Activated CD4-positive, CD25-positive, alpha-beta regulatory T cell treated with anti-CD3 and anti-CD28 coated beads, Interleukin-2, amount 50 U/mL, for 16 hours (primary cell): ENCODE results near the gene EXOC3L2.

Source experiments
- DNase-seq: peaks from one replicate; pipeline ENCODE4 v3.0.0-alpha.2; 2020; ENCODE audit warnings: low read depth, low spot score

EXOC3L2 gene

GRCh38 chr19:45218911-45219743 is 26.1 kb downstream of the EXOC3L2 start:
- DNase-seq = no peak

- DNase-seq = no peak
Measured at GRCh38 chr19:45218426-45218825, 26.8 kb downstream of the EXOC3L2 start.

GRCh38 chr19:45217957-45218334 is 27.3 kb downstream of the EXOC3L2 start:
- DNase-seq = no peak

- no peak for DNase-seq
Measured at GRCh38 chr19:45217193-45217956, 27.8 kb downstream of the EXOC3L2 start.

- no peak for DNase-seq
Measured at GRCh38 chr19:45216667-45217066, 28.5 kb downstream of the EXOC3L2 start.

- no peak for DNase-seq
Measured at GRCh38 chr19:45215391-45216191, 29.6 kb downstream of the EXOC3L2 start.

- no peak for DNase-seq
Measured at GRCh38 chr19:45213031-45213430, 32.2 kb downstream of the EXOC3L2 start.

- DNase-seq = no peak
Measured at GRCh38 chr19:45211751-45212381, 33.3 kb downstream of the EXOC3L2 start.

- no peak for DNase-seq
Measured at GRCh38 chr19:45206328-45206727, 38.9 kb downstream of the EXOC3L2 start.

GRCh38 chr19:45205810-45206209 is 39.4 kb downstream of the EXOC3L2 start:
- no peak for DNase-seq

- DNase-seq = no peak
Measured at GRCh38 chr19:45202637-45203036, 42.6 kb downstream of the EXOC3L2 start.

- no peak for DNase-seq
Measured at GRCh38 chr19:45200568-45200967, 44.6 kb downstream of the EXOC3L2 start.

GRCh38 chr19:45195764-45196163 is 49.4 kb downstream of the EXOC3L2 start:
- DNase-seq = no peak

GRCh38 chr19:45191375-45191774 is 53.8 kb downstream of the EXOC3L2 start:
- no peak for DNase-seq

- no peak for DNase-seq
Measured at GRCh38 chr19:45189971-45190370, 55.2 kb downstream of the EXOC3L2 start.

- DNase-seq = no peak
Measured at GRCh38 chr19:45187421-45188100, 57.6 kb downstream of the EXOC3L2 start.

GRCh38 chr19:45186509-45187334 is 58.5 kb downstream of the EXOC3L2 start:
- no peak for DNase-seq

GRCh38 chr19:45184115-45184514 is 61.1 kb downstream of the EXOC3L2 start:
- no peak for DNase-seq

- DNase-seq = no peak
Measured at GRCh38 chr19:45182758-45183157, 62.4 kb downstream of the EXOC3L2 start.

- DNase-seq = no peak
Measured at GRCh38 chr19:45180936-45181335, 64.3 kb downstream of the EXOC3L2 start.
